AG04449 (cell line): Measurements from ENCODE around the gene PIGN.

Experiments
- CTCF ChIA-PET: fragments of 350-600 bp; formaldehyde crosslinking; extraction: SDS; loops from one replicate; lab custom pipeline; 2021; ENCODE audit warnings: antibody characterized with exemption; lab: Yijun Ruan, JAX
- POLR2A ChIA-PET: fragments of 400-600, 350-600 bp; formaldehyde crosslinking; extraction: SDS; loops from one replicate; lab custom pipeline; 2020; ENCODE audit warnings: antibody characterized with exemption, inconsistent platforms; lab: Yijun Ruan, JAX
- DNase-seq: peaks from one replicate; pipeline ENCODE4 v3.0.0-alpha.2; 2010; ENCODE audit warnings: low read depth, low spot score
- H3K4me3 ChIP-seq: 2 replicates; pipeline ENCODE4 v1.5.1; 2011; ENCODE audit warnings: low read depth, mild to moderate bottlenecking, control low read depth, low read length
- CTCF ChIP-seq: IDR thresholded peaks from one replicate; pipeline ENCODE4 v1.5.1; 2011; ENCODE audit warnings: mild to moderate bottlenecking, moderate library complexity, low read length, control low read depth, inconsistent platforms; ENCODE audit not compliant: insufficient read depth; ENCODE audit errors: missing control alignments

Gene PIGN

GRCh38 chr18:62140259-62140658 lies 46.6 kb downstream of the PIGN start:
- no peak for TF ChIP-seq CTCF
- DNase-seq = no peak
- ChIA-PET POLR2A (no interaction called here), CTCF (interaction anchor here (1.0 to 3.5 kb wide), 3 partner anchors 9 to 558 kb away, joined by 4 to 13 read pairs (median 5); no protein-coding TSS in a partner anchor)
- no peak overlapping the region for H3K4me3 ChIP-seq

- no peak for DNase-seq
- no peak overlapping the region for H3K4me3 ChIP-seq
- no peak for TF ChIP-seq CTCF
- POLR2A ChIA-PET = no interaction called here
- CTCF ChIA-PET = interaction anchor here (0.8 to 3.5 kb wide), 4 partner anchors 8 to 588 kb away, joined by 3 to 13 read pairs (median 4); no protein-coding TSS in a partner anchor
Observed at GRCh38 chr18:62138461-62139235, 48.2 kb downstream of the PIGN start.

- CTCF ChIA-PET = interaction anchor here (0.7 to 6.4 kb wide), 32 partner anchors 9 to 810 kb away, joined by 3 to 88 read pairs (median 5); no protein-coding TSS in a partner anchor
- no peak overlapping the region for H3K4me3 ChIP-seq
- TF ChIP-seq CTCF = peak; percentile 71
- DNase-seq = no peak
- POLR2A ChIA-PET = interaction anchor here (1.1 kb wide), 1 partner anchor 238 kb away, joined by 3 read pairs; no protein-coding TSS in a partner anchor
Observed at GRCh38 chr18:62131301-62131909, 55.5 kb downstream of the PIGN start.

- CTCF ChIA-PET = interaction anchor here (0.5 to 6.4 kb wide), 10 partner anchors 10 to 580 kb away, joined by 3 to 88 read pairs (median 3); no protein-coding TSS in a partner anchor
Observed at GRCh38 chr18:62128157-62128556, 58.7 kb downstream of the PIGN start.

GRCh38 chr18:62126737-62127136 lies 60.1 kb downstream of the PIGN start:
- CTCF ChIA-PET = interaction anchor here (0.6 to 1.6 kb wide), 7 partner anchors 8 to 576 kb away, joined by 3 to 7 read pairs (median 3); no protein-coding TSS in a partner anchor
- DNase-seq = no peak
- no peak overlapping the region for H3K4me3 ChIP-seq
- POLR2A ChIA-PET = no interaction called here
- TF ChIP-seq CTCF = no peak

More at GRCh38 chr18:62128157-62128556, 58.7 kb downstream of the PIGN start:
- no peak for TF ChIP-seq CTCF
- DNase-seq = no peak
- POLR2A ChIA-PET = interaction anchor here (0.5 kb wide), 1 partner anchor 522 kb away, joined by 3 read pairs; no protein-coding TSS in a partner anchor
- H3K4me3 ChIP-seq = no peak overlapping the region

- ChIA-PET CTCF (no interaction called here), POLR2A (no interaction called here)
- no peak for TF ChIP-seq CTCF
- DNase-seq = no peak
- H3K4me3 ChIP-seq = no peak overlapping the region
Observed at GRCh38 chr18:62125702-62126101, 61.2 kb downstream of the PIGN start.
